Thoracic aorta (tissue), 2 donors: ENCODE measurements around the gene CDKL5. TPM values are rescaled to one million over a fixed set of nuclear protein-coding genes. Genes with fewer than 3 reads are reported as not detected.

Experiments used
- ATAC-seq: fragments of 150-250 bp; one replicate; pipeline ENCODE4 v1.8.0; 2017; ENCODE audit warnings: low read depth; ENCODE audit not compliant: insufficient number of reproducible peaks, low FRiP score
- DNase-seq: peaks from one replicate; pipeline ENCODE4 v3.0.0-alpha.2; 2020; ENCODE audit warnings: low spot score
- H3K27ac ChIP-seq, 2 donors: fragments of 200-600 bp; sonication (generic); 1 replicate in 1 of 2; 2 replicates in 1 of 2; pipeline ENCODE4 v1.5.1; 2016; ENCODE audit warnings: mild to moderate bottlenecking in 2 of 2, moderate library complexity in 2 of 2
- H3K27me3 ChIP-seq: fragments of 200-600 bp; sonication (generic); replicated peaks from 2 replicates; pipeline ENCODE4 v1.6.0; 2016; ENCODE audit warnings: mild to moderate bottlenecking; ENCODE audit not compliant: insufficient read depth
- H3K36me3 ChIP-seq: fragments of 200-600 bp; sonication (generic); one replicate; pipeline ENCODE4 v1.5.1; 2016
- H3K4me1 ChIP-seq, 2 donors: fragments of 200-600 bp; sonication (generic); 1 replicate in 1 of 2; 2 replicates in 1 of 2; pipeline versions ENCODE4 v1.5.1 to v1.6.0; 2016; ENCODE audit warnings: low read depth in 2 of 2, mild to moderate bottlenecking in 1 of 2; ENCODE audit not compliant: control insufficient read depth in 1 of 2
- H3K4me3 ChIP-seq: fragments of 200-600 bp; sonication (generic); 2 replicates; pipeline ENCODE4 v1.5.1; 2016; ENCODE audit warnings: mild to moderate bottlenecking
- H3K9me3 ChIP-seq: fragments of 200-600 bp; sonication (generic); 2 replicates; pipeline ENCODE4 v1.5.1; 2016
- CTCF ChIP-seq: fragments of 200-600 bp; sonication (generic); IDR thresholded peaks from one replicate; pipeline ENCODE4 v1.5.1; 2019; ENCODE audit warnings: antibody characterized with exemption
- total RNA-seq, 2 donors: library from RNA; depleted of rRNA; stranded (reverse); fragments of >200 nt; gene quantifications; one replicate each; pipeline versions ENCODE4 v1.1.0 to v1.2.3, GENCODE V29; 2016

CDKL5 gene
- total RNA-seq, 2 donors from 2014 or later = 13.5 to 17.2 TPM

GRCh38 chrX:18591834-18592233 lies 166.4 kb downstream of the CDKL5 start:
- H3K36me3 ChIP-seq = no peaks in the 10 kb centered on the region
- no peak overlapping the region for H3K27ac ChIP-seq
- DNase-seq (no peak), ATAC-seq (no peak)
- H3K4me3 ChIP-seq = no peak overlapping the region
- no peaks in the 10 kb centered on the region for H3K27me3 ChIP-seq
- no peaks in the 10 kb centered on the region for H3K4me1 ChIP-seq
- H3K9me3 ChIP-seq = no peaks in the 10 kb centered on the region
- TF ChIP-seq CTCF = no peak

GRCh38 chrX:18594079-18594478 lies 168.7 kb downstream of the CDKL5 start:
- DNase-seq = no peak
- H3K9me3 ChIP-seq = no peaks in the 10 kb centered on the region
- no peaks in the 10 kb centered on the region for H3K36me3 ChIP-seq
- no peak overlapping the region for H3K4me3 ChIP-seq
- ATAC-seq = no peak
- no peaks in the 10 kb centered on the region for H3K4me1 ChIP-seq
- H3K27ac ChIP-seq = no peak overlapping the region
- no peaks in the 10 kb centered on the region for H3K27me3 ChIP-seq
- no peak for TF ChIP-seq CTCF

- Histone ChIP-seq H3K4me3 (no peak overlapping the region), H3K9me3 (no peaks in the 10 kb centered on the region), H3K27me3 (no peaks in the 10 kb centered on the region), H3K4me1 (no peaks in the 10 kb centered on the region), H3K36me3 (no peaks in the 10 kb centered on the region), H3K27ac (no peak overlapping the region)
- no peak for DNase-seq
- TF ChIP-seq CTCF = no peak
- ATAC-seq = no peak
These were observed 170.7 kb downstream of the CDKL5 start for GRCh38 chrX:18596096-18596495.

- H3K36me3 ChIP-seq = no peaks in the 10 kb centered on the region
- H3K27me3 ChIP-seq = no peaks in the 10 kb centered on the region
- no peak overlapping the region for H3K27ac ChIP-seq
- TF ChIP-seq CTCF = no peak
- ATAC-seq = no peak
- DNase-seq = no peak
- no peaks in the 10 kb centered on the region for H3K4me1 ChIP-seq
- H3K4me3 ChIP-seq = no peak overlapping the region
- H3K9me3 ChIP-seq = no peaks in the 10 kb centered on the region
These were observed 173.0 kb downstream of the CDKL5 start for GRCh38 chrX:18598413-18598812.

GRCh38 chrX:18607966-18608365 lies 182.6 kb downstream of the CDKL5 start:
- H3K4me1 ChIP-seq = no peaks in the 10 kb centered on the region
- no peak overlapping the region for H3K27ac ChIP-seq
- DNase-seq (no peak), ATAC-seq (no peak)
- H3K4me3 ChIP-seq = no peak overlapping the region
- no peaks in the 10 kb centered on the region for H3K27me3 ChIP-seq
- TF ChIP-seq CTCF = no peak
- H3K36me3 ChIP-seq = no peaks in the 10 kb centered on the region
- H3K9me3 ChIP-seq = no peaks in the 10 kb centered on the region
